ENCODE data around the gene RDH12.
A peak's percentile ranks its signal among the peaks of the same experiment; 100 is the strongest.
"Not testable (repeated sequence)": the region's sequence is repeated elsewhere in the genome, so short reads cannot be mapped to it uniquely, and the experiment has no call there.

The RDH12 gene

GRCh38 chr14:67709346-67709745 is 7.7 kb downstream of the RDH12 start:
- DNase-seq, result not testable (repeated sequence)

- DNase-seq, result not testable (repeated sequence)
These were observed 8.1 kb downstream of the RDH12 start for GRCh38 chr14:67709796-67710195.

GRCh38 chr14:67710209-67710608 is 8.5 kb downstream of the RDH12 start:
- DNase-seq, result no peak

GRCh38 chr14:67717048-67717447 is 15.4 kb downstream of the RDH12 start:
- DNase-seq, result no peak

GRCh38 chr14:67718265-67718664 is 16.6 kb downstream of the RDH12 start:
- DNase-seq, result no peak

- DNase-seq, result not testable (repeated sequence)
These were observed 17.7 kb downstream of the RDH12 start for GRCh38 chr14:67719385-67719784.

- DNase-seq, result no peak
These were observed 18.2 kb downstream of the RDH12 start for GRCh38 chr14:67719866-67720265.

GRCh38 chr14:67721875-67722274 is 20.2 kb downstream of the RDH12 start:
- DNase-seq, result no peak

- DNase-seq, result no peak
These were observed 20.6 kb downstream of the RDH12 start for GRCh38 chr14:67722293-67722692.

GRCh38 chr14:67725171-67725570 is 23.5 kb downstream of the RDH12 start:
- no peak for DNase-seq

GRCh38 chr14:67727361-67727760 is 25.7 kb downstream of the RDH12 start:
- DNase-seq, result no peak

GRCh38 chr14:67728258-67728657 is 26.6 kb downstream of the RDH12 start:
- no peak for DNase-seq

GRCh38 chr14:67729072-67729885 is 27.6 kb downstream of the RDH12 start:
- no peak for DNase-seq

- DNase-seq, result no peak
These were observed 31.9 kb downstream of the RDH12 start for GRCh38 chr14:67733616-67734015.

- no peak for DNase-seq
These were observed 33.0 kb downstream of the RDH12 start for GRCh38 chr14:67734675-67735074.

- DNase-seq, result no peak
These were observed 33.9 kb downstream of the RDH12 start for GRCh38 chr14:67735336-67736147.

GRCh38 chr14:67736771-67737170 is 35.1 kb downstream of the RDH12 start:
- DNase-seq, result no peak

- DNase-seq, result peak; percentile 19
These were observed 37.2 kb downstream of the RDH12 start for GRCh38 chr14:67738740-67739504.

GRCh38 chr14:67744046-67744445 is 42.4 kb downstream of the RDH12 start:
- no peak for DNase-seq

- no peak for DNase-seq
These were observed 45.2 kb downstream of the RDH12 start for GRCh38 chr14:67746927-67747326.

GRCh38 chr14:67748312-67748711 is 46.6 kb downstream of the RDH12 start:
- no peak for DNase-seq

GRCh38 chr14:67749341-67750084 is 47.8 kb downstream of the RDH12 start:
- no peak for DNase-seq

- no peak for DNase-seq
These were observed 54.8 kb downstream of the RDH12 start for GRCh38 chr14:67756496-67756895.
